Measurements from ENCODE around the gene PM20D2. TPM values are rescaled to one million over a fixed set of nuclear protein-coding genes. Genes with fewer than 3 reads are reported as not detected.

Gene PM20D2
- polyA plus RNA-seq, 1 experiment, result 6.5 TPM

DNA sequence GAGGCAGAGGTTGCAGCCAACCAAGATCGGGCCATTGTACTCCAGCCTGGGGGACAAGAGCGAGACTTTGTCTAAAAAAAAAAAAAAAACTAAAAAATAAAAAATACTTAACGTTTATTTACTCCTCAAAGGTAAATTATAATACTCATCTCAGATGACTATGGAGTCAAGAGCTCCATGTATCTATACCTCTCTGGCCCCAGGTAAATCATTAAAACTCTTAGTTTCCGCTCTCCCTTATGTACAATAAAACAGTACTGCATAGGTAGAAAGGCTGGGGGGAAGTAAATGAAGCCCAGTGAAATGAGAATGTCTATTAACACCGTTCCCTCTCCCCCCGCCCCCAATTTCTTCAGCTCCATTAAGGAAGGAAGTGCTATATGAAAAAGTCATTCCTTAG is 29.2 kb upstream of the PM20D2 start:
- ChIA-PET POLR2A (no interaction called here), CTCF (interaction anchor here (0.6 to 0.7 kb wide), 2 partner anchors 24 to 134 kb away, joined by 3 to 4 read pairs; no protein-coding TSS in a partner anchor)
- TF ChIP-seq, protein P1, sequence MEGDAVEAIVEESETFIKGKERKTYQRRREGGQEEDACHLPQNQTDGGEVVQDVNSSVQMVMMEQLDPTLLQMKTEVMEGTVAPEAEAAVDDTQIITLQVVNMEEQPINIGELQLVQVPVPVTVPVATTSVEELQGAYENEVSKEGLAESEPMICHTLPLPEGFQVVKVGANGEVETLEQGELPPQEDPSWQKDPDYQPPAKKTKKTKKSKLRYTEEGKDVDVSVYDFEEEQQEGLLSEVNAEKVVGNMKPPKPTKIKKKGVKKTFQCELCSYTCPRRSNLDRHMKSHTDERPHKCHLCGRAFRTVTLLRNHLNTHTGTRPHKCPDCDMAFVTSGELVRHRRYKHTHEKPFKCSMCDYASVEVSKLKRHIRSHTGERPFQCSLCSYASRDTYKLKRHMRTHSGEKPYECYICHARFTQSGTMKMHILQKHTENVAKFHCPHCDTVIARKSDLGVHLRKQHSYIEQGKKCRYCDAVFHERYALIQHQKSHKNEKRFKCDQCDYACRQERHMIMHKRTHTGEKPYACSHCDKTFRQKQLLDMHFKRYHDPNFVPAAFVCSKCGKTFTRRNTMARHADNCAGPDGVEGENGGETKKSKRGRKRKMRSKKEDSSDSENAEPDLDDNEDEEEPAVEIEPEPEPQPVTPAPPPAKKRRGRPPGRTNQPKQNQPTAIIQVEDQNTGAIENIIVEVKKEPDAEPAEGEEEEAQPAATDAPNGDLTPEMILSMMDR (IDR thresholded peaks at IDR 0.05; ENCODE audit: low read depth, low read length), result no peak

DNA sequence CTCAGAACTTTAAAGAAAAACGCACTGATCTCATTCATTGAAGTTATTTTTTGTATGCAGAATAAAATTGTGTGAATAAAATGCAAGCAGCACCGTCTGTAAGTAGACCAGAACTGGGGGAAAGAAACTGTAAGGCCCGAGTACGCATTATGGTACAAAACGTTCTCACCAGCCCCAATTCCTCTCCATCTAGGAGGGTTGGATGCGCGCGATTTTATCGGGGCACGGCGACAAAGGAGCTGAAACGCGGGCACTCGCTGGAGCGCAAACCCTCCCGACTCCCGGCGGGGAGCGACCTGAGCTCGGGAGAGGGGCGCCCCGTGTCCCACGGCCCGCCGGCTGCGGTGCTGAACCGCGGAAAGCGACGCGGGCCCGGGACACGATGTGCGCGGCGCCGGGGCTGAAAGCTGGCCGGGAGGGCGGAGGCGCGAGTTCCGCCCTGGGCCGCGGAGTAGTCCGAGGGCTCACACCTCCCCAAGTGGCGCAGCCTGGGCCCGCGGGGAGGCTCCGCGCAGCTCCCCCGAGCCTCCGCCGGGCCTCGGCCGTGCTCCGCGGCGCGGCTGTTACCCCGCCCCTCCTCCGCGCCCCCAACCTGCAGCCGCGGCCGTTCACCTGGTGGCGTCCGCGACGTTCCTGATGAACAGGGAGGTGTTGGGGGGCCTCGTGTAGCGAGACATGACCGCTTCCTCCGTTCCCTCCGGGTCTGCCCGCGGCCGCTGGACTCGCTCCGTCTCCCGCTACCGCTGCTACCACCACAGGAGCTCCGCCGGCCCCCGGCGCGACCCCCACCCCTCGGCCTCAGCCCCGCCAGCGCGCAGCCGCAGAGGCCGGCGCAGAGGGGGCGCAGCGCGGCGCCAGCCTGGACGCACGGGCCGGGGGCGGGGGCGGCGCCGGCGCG is 28.4 kb upstream of the PM20D2 start, which contains the start of gene SRSF12:
SRSF12 (minus strand) TSS at position 861 of the 898 bp plus-strand sequence; CDS start at position 677, 184 bp downstream.
- H3K9me3 ChIP-seq (ENCODE audit: control insufficient read depth, insufficient read depth, low read length), result no peaks in the 10 kb centered on the region
- peak within 1 kb of the TSS; percentile 60 for H3K4me3 ChIP-seq (ENCODE audit: low read depth, low read length)
- peaks cover 20% of the 10 kb centered on the region for H3K27me3 ChIP-seq (ENCODE audit: control insufficient read depth, insufficient read depth, low read length)
- H3K27ac ChIP-seq (ENCODE audit: low read depth, low read length), result no peak within 1 kb of the TSS
- ChIA-PET POLR2A (no interaction called here), CTCF (interaction anchor here (0.6 to 0.7 kb wide), 2 partner anchors 25 to 135 kb away, joined by 3 to 4 read pairs; no protein-coding TSS in a partner anchor)
- TF ChIP-seq, protein P1 (IDR thresholded peaks at IDR 0.05; ENCODE audit: low read depth, low read length), result no peak
- DNase-seq (ENCODE audit: low read depth, low spot score), result no peak

More for the DNA sequence above, 29.2 kb upstream of the PM20D2 start:
- Histone ChIP-seq H3K9me3 (ENCODE audit: control insufficient read depth, insufficient read depth, low read length) (no peaks in the 10 kb centered on the region), H3K27ac (ENCODE audit: low read depth, low read length) (no peak overlapping the region), H3K27me3 (ENCODE audit: control insufficient read depth, insufficient read depth, low read length) (peaks cover 20% of the 10 kb centered on the region), H3K4me3 (ENCODE audit: low read depth, low read length) (no peak overlapping the region)
- DNase-seq (ENCODE audit: low read depth, low spot score), result no peak

DNA sequence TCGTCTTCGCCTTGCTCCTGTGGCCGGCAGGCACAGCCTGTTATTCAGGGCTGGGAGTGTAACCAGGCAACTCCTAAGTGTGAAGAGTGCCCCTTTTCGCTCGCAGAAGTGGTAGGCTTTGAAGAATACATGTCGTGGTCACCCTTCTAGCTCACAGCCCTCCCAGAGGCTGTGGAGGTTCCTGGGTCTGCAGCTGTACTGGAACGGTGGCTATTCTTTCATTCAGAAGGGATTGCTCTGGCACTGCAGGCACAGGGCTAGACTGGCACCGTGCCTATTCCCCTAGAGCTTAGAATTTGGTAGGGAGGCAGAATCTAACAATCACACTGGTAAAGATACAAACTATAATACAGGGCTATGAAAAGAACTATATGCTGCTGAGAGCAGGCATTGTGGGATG is 26.9 kb upstream of the PM20D2 start:
- H3K27me3 ChIP-seq (ENCODE audit: control insufficient read depth, insufficient read depth, low read length), result peaks cover 20% of the 10 kb centered on the region
- no peak overlapping the region for H3K27ac ChIP-seq (ENCODE audit: low read depth, low read length)
- ChIA-PET CTCF (interaction anchor here (0.9 kb wide), 1 partner anchor 35 kb away, joined by 3 read pairs; no protein-coding TSS in a partner anchor), POLR2A (no interaction called here)
- H3K4me3 ChIP-seq (ENCODE audit: low read depth, low read length), result no peak overlapping the region
- TF ChIP-seq, protein P1 (IDR thresholded peaks at IDR 0.05; ENCODE audit: low read depth, low read length), result no peak
- H3K9me3 ChIP-seq (ENCODE audit: control insufficient read depth, insufficient read depth, low read length), result no peaks in the 10 kb centered on the region
- no peak for DNase-seq (ENCODE audit: low read depth, low spot score)

DNA sequence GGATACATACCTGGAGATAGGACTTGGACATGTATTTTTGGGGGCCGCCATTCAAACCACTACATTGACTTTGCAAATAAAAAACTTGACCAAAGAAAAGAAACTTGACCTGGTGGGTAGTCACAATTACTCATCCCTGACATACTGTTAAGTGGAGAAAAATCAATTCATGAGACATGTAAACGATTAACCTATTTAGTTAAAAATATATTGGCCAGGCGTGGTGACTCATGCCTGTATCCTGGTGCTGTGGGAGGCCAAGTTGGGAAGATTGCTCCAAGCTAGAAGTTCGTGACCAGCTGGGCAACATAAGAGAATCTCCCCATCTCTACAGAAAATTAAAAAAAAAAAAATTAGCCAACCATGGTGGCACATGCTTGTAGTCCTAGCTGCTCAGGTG is 25.5 kb upstream of the PM20D2 start:
- DNase-seq (ENCODE audit: low read depth, low spot score), result no peak
- Histone ChIP-seq H3K27me3 (ENCODE audit: control insufficient read depth, insufficient read depth, low read length) (peaks cover 20% of the 10 kb centered on the region), H3K27ac (ENCODE audit: low read depth, low read length) (no peak overlapping the region), H3K9me3 (ENCODE audit: control insufficient read depth, insufficient read depth, low read length) (no peaks in the 10 kb centered on the region), H3K4me3 (ENCODE audit: low read depth, low read length) (no peak overlapping the region)
- TF ChIP-seq, protein P1 (IDR thresholded peaks at IDR 0.05; ENCODE audit: low read depth, low read length), result no peak
- CTCF ChIA-PET, result interaction anchor here (0.8 kb wide), 1 partner anchor 131 kb away, joined by 4 read pairs; no protein-coding TSS in a partner anchor
- POLR2A ChIA-PET, result no interaction called here

DNA sequence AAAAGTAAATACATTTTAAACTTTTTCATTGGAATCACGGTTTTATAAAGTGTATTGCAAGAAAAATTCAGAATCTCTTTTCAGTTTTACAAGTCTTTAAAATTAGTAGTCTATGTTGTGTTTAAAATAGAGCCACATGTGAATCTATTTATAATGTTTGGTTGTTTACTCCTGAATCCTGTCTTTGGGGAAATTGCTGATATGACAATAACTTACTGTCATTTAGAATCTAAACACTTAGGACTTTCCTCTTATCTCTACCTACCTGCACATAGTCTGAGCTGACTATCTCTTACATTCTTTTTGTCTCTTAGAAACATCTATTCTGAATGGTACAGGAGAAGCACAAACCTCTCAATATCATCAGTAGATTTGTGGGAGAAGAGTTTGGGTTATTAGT is 23.9 kb upstream of the PM20D2 start:
- H3K27me3 ChIP-seq (ENCODE audit: control insufficient read depth, insufficient read depth, low read length), result peaks cover 10% of the 10 kb centered on the region
- H3K27ac ChIP-seq (ENCODE audit: low read depth, low read length), result no peak overlapping the region
- ChIA-PET CTCF (interaction anchor here (1.0 to 3.2 kb wide), 5 partner anchors 20 to 139 kb away, joined by 3 to 40 read pairs (median 12); partner anchors contain the start of gene PM20D2), POLR2A (no interaction called here)
- no peak for DNase-seq (ENCODE audit: low read depth, low spot score)
- no peaks in the 10 kb centered on the region for H3K9me3 ChIP-seq (ENCODE audit: control insufficient read depth, insufficient read depth, low read length)
- no peak overlapping the region for H3K4me3 ChIP-seq (ENCODE audit: low read depth, low read length)
- TF ChIP-seq, protein P1 (IDR thresholded peaks at IDR 0.05; ENCODE audit: low read depth, low read length), result no peak

Data from AG04450 (cell line).